Measurements from ENCODE around the gene UNK. TPM values are rescaled to one million over a fixed set of nuclear protein-coding genes. Genes with fewer than 3 reads are reported as not detected.

The UNK gene
- total RNA-seq, 4 donors from 2014 or later: 6.9 to 69.7 (median 45.5) TPM

- peak overlapping the region in 1 of 2 donors; percentile 21 for H3K27ac ChIP-seq
- no peak overlapping the region for H3K4me3 ChIP-seq
- TF ChIP-seq POLR2A (IDR thresholded peaks at IDR 0.05): no peak
- no peak for TF ChIP-seq CTCF (IDR thresholded peaks at IDR 0.05)
- no peaks in the 10 kb centered on the region for H3K36me3 ChIP-seq
- DNase-seq: no peak
- no peaks in the 10 kb centered on the region for H3K27me3 ChIP-seq
- peaks cover 0 to 5% of the 10 kb centered on the region in 2 donors for H3K4me1 ChIP-seq
- H3K9me3 ChIP-seq: no peaks in the 10 kb centered on the region
- intact Hi-C loops (cut with DNase I; ENCODE audit: low total_unique reads): no loop called here
Observed at GRCh38 chr17:75825748-75826370, 41.3 kb downstream of the UNK start.

- DNase-seq: no peak
- Histone ChIP-seq H3K36me3 (no peaks in the 10 kb centered on the region), H3K4me1 (peaks cover 0 to 5% of the 10 kb centered on the region in 2 donors), H3K27ac (peak overlapping the region; percentile 81 to 82), H3K9me3 (no peaks in the 10 kb centered on the region), H3K27me3 (no peaks in the 10 kb centered on the region), H3K4me3 (no peak overlapping the region)
- intact Hi-C loops (cut with DNase I; ENCODE audit: low total_unique reads): no loop called here
- no peak for TF ChIP-seq POLR2A (IDR thresholded peaks at IDR 0.05)
- TF ChIP-seq CTCF (IDR thresholded peaks at IDR 0.05): no peak
Observed at GRCh38 chr17:75826561-75827307, 42.1 kb downstream of the UNK start.

- intact Hi-C loops (cut with DNase I; ENCODE audit: low total_unique reads): no loop called here
- Histone ChIP-seq H3K9me3 (no peaks in the 10 kb centered on the region), H3K36me3 (no peaks in the 10 kb centered on the region), H3K4me3 (peak overlapping the region; percentile 29 to 32), H3K27ac (peak overlapping the region; percentile 81 to 82), H3K4me1 (peaks cover 0 to under 1% of the 10 kb centered on the region in 2 donors), H3K27me3 (no peaks in the 10 kb centered on the region)
- peak; percentile 55 to 79 (median 72) for TF ChIP-seq CTCF (IDR thresholded peaks at IDR 0.05)
- TF ChIP-seq POLR2A (IDR thresholded peaks at IDR 0.05): peak in 1 of 2 donors; percentile 11
- DNase-seq: peak; percentile 72 to 82
Observed at GRCh38 chr17:75827308-75828075, 42.9 kb downstream of the UNK start.

GRCh38 chr17:75828076-75828400, 43.4 kb downstream of the UNK start:
- intact Hi-C loops (cut with DNase I; ENCODE audit: low total_unique reads): no loop called here
- Histone ChIP-seq H3K4me1 (no peaks in the 10 kb centered on the region), H3K4me3 (peak overlapping the region in 1 of 2 donors; percentile 29), H3K36me3 (no peaks in the 10 kb centered on the region), H3K9me3 (no peaks in the 10 kb centered on the region), H3K27me3 (no peaks in the 10 kb centered on the region), H3K27ac (peak overlapping the region; percentile 81 to 82)
- TF ChIP-seq CTCF (IDR thresholded peaks at IDR 0.05): no peak
- no peak for TF ChIP-seq POLR2A (IDR thresholded peaks at IDR 0.05)
- no peak for DNase-seq

GRCh38 chr17:75828741-75829140, 44.1 kb downstream of the UNK start:
- no peaks in the 10 kb centered on the region for H3K36me3 ChIP-seq
- intact Hi-C loops (cut with DNase I; ENCODE audit: low total_unique reads): no loop called here
- TF ChIP-seq CTCF (IDR thresholded peaks at IDR 0.05) (no peak), POLR2A (IDR thresholded peaks at IDR 0.05) (no peak)
- no peak overlapping the region for H3K4me3 ChIP-seq
- H3K27me3 ChIP-seq: no peaks in the 10 kb centered on the region
- H3K27ac ChIP-seq: peak overlapping the region in 1 of 2 donors; percentile 81
- H3K4me1 ChIP-seq: no peaks in the 10 kb centered on the region
- H3K9me3 ChIP-seq: no peaks in the 10 kb centered on the region
- no peak for DNase-seq
